ENCODE data around the gene TRABD2A.

DNA sequence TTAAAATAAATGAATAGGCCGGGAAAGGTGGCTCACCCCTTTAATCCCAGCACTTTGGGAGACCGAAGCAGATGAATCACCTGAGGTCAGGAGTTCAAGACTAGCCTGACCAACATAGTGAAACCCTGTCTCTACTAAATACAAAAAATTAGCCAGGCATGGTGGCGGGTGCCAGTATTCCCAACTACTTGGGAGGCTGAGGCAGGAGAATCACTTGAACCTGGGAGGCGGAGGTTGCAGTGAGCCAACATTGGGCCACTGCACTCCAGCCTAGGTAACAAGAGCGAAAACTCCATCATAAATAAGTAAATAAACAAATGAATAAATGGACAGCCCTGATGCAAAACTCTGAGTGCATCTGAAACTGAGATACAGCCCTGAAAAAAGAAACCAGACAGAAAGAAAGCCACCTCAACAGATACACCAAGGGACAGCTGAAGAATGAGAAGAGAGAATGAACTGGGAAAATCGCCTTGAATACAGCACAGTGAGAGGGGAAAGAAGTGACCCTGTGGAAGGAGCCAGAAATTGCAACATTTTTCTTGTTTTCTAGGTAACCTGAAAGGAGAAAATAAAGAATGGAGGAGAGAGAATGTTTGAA, 64.4 kb downstream of the TRABD2A start:
- TF ChIP-seq MYC (IDR thresholded peaks at IDR 0.05; ENCODE audit: low read depth, low read length) = no peak
- TF ChIP-seq, protein P1, sequence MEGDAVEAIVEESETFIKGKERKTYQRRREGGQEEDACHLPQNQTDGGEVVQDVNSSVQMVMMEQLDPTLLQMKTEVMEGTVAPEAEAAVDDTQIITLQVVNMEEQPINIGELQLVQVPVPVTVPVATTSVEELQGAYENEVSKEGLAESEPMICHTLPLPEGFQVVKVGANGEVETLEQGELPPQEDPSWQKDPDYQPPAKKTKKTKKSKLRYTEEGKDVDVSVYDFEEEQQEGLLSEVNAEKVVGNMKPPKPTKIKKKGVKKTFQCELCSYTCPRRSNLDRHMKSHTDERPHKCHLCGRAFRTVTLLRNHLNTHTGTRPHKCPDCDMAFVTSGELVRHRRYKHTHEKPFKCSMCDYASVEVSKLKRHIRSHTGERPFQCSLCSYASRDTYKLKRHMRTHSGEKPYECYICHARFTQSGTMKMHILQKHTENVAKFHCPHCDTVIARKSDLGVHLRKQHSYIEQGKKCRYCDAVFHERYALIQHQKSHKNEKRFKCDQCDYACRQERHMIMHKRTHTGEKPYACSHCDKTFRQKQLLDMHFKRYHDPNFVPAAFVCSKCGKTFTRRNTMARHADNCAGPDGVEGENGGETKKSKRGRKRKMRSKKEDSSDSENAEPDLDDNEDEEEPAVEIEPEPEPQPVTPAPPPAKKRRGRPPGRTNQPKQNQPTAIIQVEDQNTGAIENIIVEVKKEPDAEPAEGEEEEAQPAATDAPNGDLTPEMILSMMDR (IDR thresholded peaks at IDR 0.05; ENCODE audit: low read depth, low read length) = no peak
